Osteoblast (primary cell): ENCODE results near the gene SERPINA1. TPM values are rescaled to one million over a fixed set of nuclear protein-coding genes. Genes with fewer than 3 reads are reported as not detected.

Experiments used
- DNase-seq: peaks from one replicate; pipeline ENCODE4 v3.0.0; 2011; ENCODE audit warnings: low spot score, mixed read lengths; ENCODE audit not compliant: insufficient read length; ENCODE audit errors: missing footprints
- H2AFZ ChIP-seq: 2 replicates; pipeline ENCODE4 v1.6.0; 2011; ENCODE audit warnings: mild to moderate bottlenecking, low read length
- H3K27ac ChIP-seq: 2 replicates; pipeline ENCODE4 v1.5.1; 2011; ENCODE audit warnings: mild to moderate bottlenecking, low read depth, low read length, moderate library complexity
- H3K27me3 ChIP-seq: 2 replicates; pipeline ENCODE4 v1.6.0; 2012; ENCODE audit warnings: mild to moderate bottlenecking, control low read depth, inconsistent platforms, low read length, moderate library complexity; ENCODE audit not compliant: insufficient read depth
- H3K36me3 ChIP-seq: 2 replicates; pipeline ENCODE4 v1.5.1; 2011; ENCODE audit warnings: mild to moderate bottlenecking, low read length, control low read depth, moderate library complexity; ENCODE audit not compliant: insufficient read depth
- H3K4me1 ChIP-seq: 2 replicates; pipeline ENCODE4 v1.5.1; 2011; ENCODE audit warnings: mild to moderate bottlenecking, low read length, control low read depth, moderate library complexity; ENCODE audit not compliant: insufficient read depth
- H3K4me2 ChIP-seq: 2 replicates; pipeline ENCODE4 v1.6.0; 2011; ENCODE audit warnings: mild to moderate bottlenecking, low read length; ENCODE audit not compliant: insufficient read depth
- H3K4me3 ChIP-seq: fragments of 200-600 bp; sonication (generic); 3 replicates; pipeline ENCODE4 v1.5.1; 2012; ENCODE audit warnings: mild to moderate bottlenecking, low read length, inconsistent platforms; ENCODE audit not compliant: insufficient read depth
- H3K79me2 ChIP-seq: 2 replicates; pipeline ENCODE4 v1.6.0; 2012; ENCODE audit warnings: mild to moderate bottlenecking, low read length, control low read depth, inconsistent platforms; ENCODE audit not compliant: insufficient read depth
- H3K9me3 ChIP-seq: 2 replicates; pipeline ENCODE4 v1.5.1; 2011; ENCODE audit warnings: low read depth, low read length, control low read depth
- H4K20me1 ChIP-seq: 2 replicates; pipeline ENCODE4 v1.6.0; 2012; ENCODE audit warnings: mild to moderate bottlenecking, low read length, control low read depth; ENCODE audit not compliant: insufficient read depth
- CTCF ChIP-seq: IDR thresholded peaks from 2 replicates; pipeline ENCODE4 v1.5.1; 2011; ENCODE audit warnings: mild to moderate bottlenecking, low read depth, low read length, moderate library complexity; ENCODE audit errors: extremely low read depth
- total RNA-seq: library from RNA; depleted of rRNA; stranded (reverse); fragments of >200 nt; gene quantifications from 2 replicates; pipeline ENCODE4 v1.2.3, GENCODE V29; 2012

The SERPINA1 gene
- total RNA-seq, 1 donor, result 1.4 TPM

- no peaks in the 10 kb centered on the region for H3K27me3 ChIP-seq
- DNase-seq, result no peak
- H4K20me1 ChIP-seq, result no peaks in the 10 kb centered on the region
- no peaks in the 10 kb centered on the region for H3K9me3 ChIP-seq
- H3K27ac ChIP-seq, result no peak overlapping the region
- no peaks in the 10 kb centered on the region for H3K36me3 ChIP-seq
- no peak overlapping the region for H3K4me3 ChIP-seq
- no peak for TF ChIP-seq CTCF
- no peaks in the 10 kb centered on the region for H3K79me2 ChIP-seq
- H3K4me2 ChIP-seq, result no peak overlapping the region
- peaks cover 10% of the 10 kb centered on the region for H3K4me1 ChIP-seq
- no peak overlapping the region for H2AFZ ChIP-seq
Measured at GRCh38 chr14:94382099-94382715, 6.2 kb downstream of the SERPINA1 start.

GRCh38 chr14:94381149-94382030 is 7.0 kb downstream of the SERPINA1 start:
- H2AFZ ChIP-seq, result no peak overlapping the region
- H4K20me1 ChIP-seq, result no peaks in the 10 kb centered on the region
- H3K79me2 ChIP-seq, result no peaks in the 10 kb centered on the region
- H3K36me3 ChIP-seq, result no peaks in the 10 kb centered on the region
- H3K27ac ChIP-seq, result no peak overlapping the region
- H3K4me2 ChIP-seq, result no peak overlapping the region
- no peaks in the 10 kb centered on the region for H3K27me3 ChIP-seq
- H3K4me3 ChIP-seq, result no peak overlapping the region
- H3K4me1 ChIP-seq, result peaks cover 10% of the 10 kb centered on the region
- TF ChIP-seq CTCF, result no peak
- DNase-seq, result no peak
- H3K9me3 ChIP-seq, result no peaks in the 10 kb centered on the region

- DNase-seq, result no peak
- no peaks in the 10 kb centered on the region for H3K27me3 ChIP-seq
- no peak overlapping the region for H3K27ac ChIP-seq
- H3K9me3 ChIP-seq, result no peaks in the 10 kb centered on the region
- H2AFZ ChIP-seq, result no peak overlapping the region
- H3K4me1 ChIP-seq, result peaks cover 10% of the 10 kb centered on the region
- TF ChIP-seq CTCF, result no peak
- H3K4me3 ChIP-seq, result no peak overlapping the region
- no peaks in the 10 kb centered on the region for H3K36me3 ChIP-seq
- no peaks in the 10 kb centered on the region for H3K79me2 ChIP-seq
- H3K4me2 ChIP-seq, result no peak overlapping the region
- H4K20me1 ChIP-seq, result no peaks in the 10 kb centered on the region
Measured at GRCh38 chr14:94380225-94381148, 7.9 kb downstream of the SERPINA1 start.
